ENCODE data around the gene KARS1.

KARS1 gene

DNA sequence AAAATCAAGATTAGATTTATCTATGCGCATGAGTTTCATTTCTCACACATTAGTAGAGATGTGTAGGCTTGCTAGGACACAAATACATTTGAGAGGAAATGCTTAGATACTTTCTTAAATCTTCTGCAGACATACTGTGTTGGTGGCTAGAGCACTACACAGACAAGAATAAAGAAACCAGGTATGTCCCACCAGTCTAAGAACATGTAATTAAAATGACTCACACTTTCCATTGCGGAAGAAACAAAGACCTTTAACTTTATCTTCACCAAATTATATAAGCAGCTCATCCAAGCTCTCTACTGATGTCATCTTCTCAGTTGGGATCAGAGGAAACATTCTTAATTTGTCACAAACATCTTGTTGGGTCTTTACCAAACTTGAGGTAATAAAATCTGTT, 68.7 kb downstream of the KARS1 start:
- no peak for DNase-seq

DNA sequence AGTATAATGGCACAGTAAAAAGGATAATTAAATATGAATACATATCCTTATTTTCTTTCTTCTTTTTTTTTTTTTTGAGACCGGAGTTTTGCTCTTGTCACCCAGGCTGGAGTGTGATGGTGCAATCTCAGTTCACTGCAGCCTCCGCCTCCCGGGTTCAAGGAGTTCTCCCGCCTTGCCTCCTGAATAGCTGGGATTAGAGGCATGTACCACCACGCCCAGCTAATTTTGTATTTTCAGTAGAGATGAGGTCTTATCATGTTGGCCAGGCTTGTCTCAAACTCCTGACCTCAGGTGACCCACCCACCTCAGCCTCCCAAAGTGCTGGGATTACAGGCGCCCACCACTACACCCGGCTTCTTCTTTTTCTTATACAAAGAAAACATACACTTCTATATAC, 69.3 kb downstream of the KARS1 start:
- no peak for DNase-seq

Measured in NCI-H526 treated with DMSO at 0.1 percent for 48 hours (cell line).